ENCODE results near the gene GPR107.

DNA sequence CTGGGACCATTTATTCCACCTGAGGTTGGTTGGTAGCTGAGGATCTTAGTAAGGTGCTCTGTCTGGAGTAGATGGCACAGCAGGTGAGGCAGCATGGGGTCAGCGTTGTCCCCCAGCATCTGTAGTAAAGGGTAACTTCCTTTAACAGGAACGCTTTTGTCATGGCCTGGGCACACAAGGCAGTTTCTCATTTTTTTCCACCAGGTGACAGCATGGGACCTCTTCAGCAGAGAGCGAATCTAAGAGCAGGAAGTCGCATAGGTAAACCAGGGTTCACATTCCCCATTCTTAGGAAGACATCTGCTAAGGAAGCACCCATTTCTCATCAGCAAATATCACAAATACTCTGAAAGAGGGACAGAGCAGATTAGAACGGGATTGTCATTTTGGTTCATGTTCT is 56.5 kb downstream of the GPR107 start:
- TF ChIP-seq, protein P1, sequence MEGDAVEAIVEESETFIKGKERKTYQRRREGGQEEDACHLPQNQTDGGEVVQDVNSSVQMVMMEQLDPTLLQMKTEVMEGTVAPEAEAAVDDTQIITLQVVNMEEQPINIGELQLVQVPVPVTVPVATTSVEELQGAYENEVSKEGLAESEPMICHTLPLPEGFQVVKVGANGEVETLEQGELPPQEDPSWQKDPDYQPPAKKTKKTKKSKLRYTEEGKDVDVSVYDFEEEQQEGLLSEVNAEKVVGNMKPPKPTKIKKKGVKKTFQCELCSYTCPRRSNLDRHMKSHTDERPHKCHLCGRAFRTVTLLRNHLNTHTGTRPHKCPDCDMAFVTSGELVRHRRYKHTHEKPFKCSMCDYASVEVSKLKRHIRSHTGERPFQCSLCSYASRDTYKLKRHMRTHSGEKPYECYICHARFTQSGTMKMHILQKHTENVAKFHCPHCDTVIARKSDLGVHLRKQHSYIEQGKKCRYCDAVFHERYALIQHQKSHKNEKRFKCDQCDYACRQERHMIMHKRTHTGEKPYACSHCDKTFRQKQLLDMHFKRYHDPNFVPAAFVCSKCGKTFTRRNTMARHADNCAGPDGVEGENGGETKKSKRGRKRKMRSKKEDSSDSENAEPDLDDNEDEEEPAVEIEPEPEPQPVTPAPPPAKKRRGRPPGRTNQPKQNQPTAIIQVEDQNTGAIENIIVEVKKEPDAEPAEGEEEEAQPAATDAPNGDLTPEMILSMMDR (IDR thresholded peaks at IDR 0.05), result peak in 1 of 6 experiments; percentile 24
- TF ChIP-seq POLR2A (IDR thresholded peaks at IDR 0.05), result no peak

All from esophagus squamous epithelium (tissue), 4 donors.